Nephron (organoid): Measurements from ENCODE around the gene OR8J3.

ENCODE experiments used
- H3K27ac Mint-ChIP-seq, 3 experiments: 2 replicates each; pipeline ENCODE4 v1.8.0; 2020; ENCODE audit warnings: mixed read lengths in 3 of 3, mild to moderate bottlenecking in 2 of 3, moderate library complexity in 1 of 3
- H3K27me3 Mint-ChIP-seq: 2 replicates; pipeline ENCODE4 v1.8.0; 2021; ENCODE audit warnings: low read depth, mild to moderate bottlenecking, moderate library complexity, mixed read lengths
- H3K36me3 Mint-ChIP-seq: 2 replicates; pipeline ENCODE4 v1.8.0; 2020; ENCODE audit warnings: low read depth, mixed read lengths
- H3K4me1 Mint-ChIP-seq: 2 replicates; pipeline ENCODE4 v1.8.0; 2020; ENCODE audit warnings: mixed read lengths
- H3K4me3 Mint-ChIP-seq, 3 experiments: 2 replicates each; pipeline ENCODE4 v1.8.0; 2020; ENCODE audit warnings: mild to moderate bottlenecking in 3 of 3, mixed read lengths in 3 of 3, moderate library complexity in 2 of 3
- H3K9me3 Mint-ChIP-seq: 2 replicates; pipeline ENCODE4 v1.8.0; 2020; ENCODE audit warnings: mixed read lengths
- TF ChIP-seq, protein P1 (sequence below), 3 experiments: fragments of 200-600 bp; sonication (generic); IDR thresholded peaks; one replicate each; pipeline ENCODE4 v1.5.0; 2021; ENCODE audit warnings: antibody characterized with exemption in 3 of 3; ENCODE audit not compliant: unreplicated experiment in 3 of 3

Gene OR8J3, protein sequence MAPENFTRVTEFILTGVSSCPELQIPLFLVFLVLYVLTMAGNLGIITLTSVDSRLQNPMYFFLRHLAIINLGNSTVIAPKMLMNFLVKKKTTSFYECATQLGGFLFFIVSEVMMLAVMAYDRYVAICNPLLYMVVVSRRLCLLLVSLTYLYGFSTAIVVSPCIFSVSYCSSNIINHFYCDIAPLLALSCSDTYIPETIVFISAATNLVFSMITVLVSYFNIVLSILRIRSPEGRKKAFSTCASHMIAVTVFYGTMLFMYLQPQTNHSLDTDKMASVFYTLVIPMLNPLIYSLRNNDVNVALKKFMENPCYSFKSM

DNA sequence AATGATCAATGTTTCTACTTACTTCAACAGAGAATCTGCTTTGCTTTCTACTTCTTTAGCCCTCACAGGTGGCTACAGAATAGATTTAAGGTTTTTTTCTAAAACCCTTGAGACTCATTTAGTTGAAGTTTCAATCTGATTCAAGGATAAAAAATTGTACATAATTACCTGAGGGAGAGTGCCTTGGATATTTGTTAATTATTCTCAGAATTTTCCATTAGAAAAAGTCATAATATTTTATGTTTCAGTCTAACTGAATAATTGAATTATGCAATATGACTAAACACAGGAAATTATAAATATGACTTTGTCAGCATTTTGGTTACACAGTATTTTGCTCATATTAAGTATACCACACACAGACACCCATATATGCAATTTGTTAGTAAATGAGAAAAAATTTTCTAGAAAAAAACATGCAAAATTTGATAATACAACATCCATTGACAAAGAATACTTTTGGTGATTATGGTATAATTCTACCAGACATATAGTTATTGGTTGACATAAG lies at the start of gene OR8J3:
TSS of gene OR8J3 (minus strand) at position 51 of the 511 bp plus-strand sequence. CDS start 2,483 bp downstream, outside the sequence.
- TF ChIP-seq, protein P1, sequence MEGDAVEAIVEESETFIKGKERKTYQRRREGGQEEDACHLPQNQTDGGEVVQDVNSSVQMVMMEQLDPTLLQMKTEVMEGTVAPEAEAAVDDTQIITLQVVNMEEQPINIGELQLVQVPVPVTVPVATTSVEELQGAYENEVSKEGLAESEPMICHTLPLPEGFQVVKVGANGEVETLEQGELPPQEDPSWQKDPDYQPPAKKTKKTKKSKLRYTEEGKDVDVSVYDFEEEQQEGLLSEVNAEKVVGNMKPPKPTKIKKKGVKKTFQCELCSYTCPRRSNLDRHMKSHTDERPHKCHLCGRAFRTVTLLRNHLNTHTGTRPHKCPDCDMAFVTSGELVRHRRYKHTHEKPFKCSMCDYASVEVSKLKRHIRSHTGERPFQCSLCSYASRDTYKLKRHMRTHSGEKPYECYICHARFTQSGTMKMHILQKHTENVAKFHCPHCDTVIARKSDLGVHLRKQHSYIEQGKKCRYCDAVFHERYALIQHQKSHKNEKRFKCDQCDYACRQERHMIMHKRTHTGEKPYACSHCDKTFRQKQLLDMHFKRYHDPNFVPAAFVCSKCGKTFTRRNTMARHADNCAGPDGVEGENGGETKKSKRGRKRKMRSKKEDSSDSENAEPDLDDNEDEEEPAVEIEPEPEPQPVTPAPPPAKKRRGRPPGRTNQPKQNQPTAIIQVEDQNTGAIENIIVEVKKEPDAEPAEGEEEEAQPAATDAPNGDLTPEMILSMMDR (IDR thresholded peaks at IDR 0.05; ENCODE audit: unreplicated experiment in 3 of 3), result no peak
- H3K36me3 Mint-ChIP-seq, result no peaks in the 10 kb centered on the region
- peaks cover 4% of the 10 kb centered on the region for H3K9me3 Mint-ChIP-seq
- H3K4me3 Mint-ChIP-seq, result no peak within 1 kb of the TSS
- no peaks in the 10 kb centered on the region for H3K27me3 Mint-ChIP-seq
- no peaks in the 10 kb centered on the region for H3K4me1 Mint-ChIP-seq
- H3K27ac Mint-ChIP-seq, result no peak within 1 kb of the TSS

DNA sequence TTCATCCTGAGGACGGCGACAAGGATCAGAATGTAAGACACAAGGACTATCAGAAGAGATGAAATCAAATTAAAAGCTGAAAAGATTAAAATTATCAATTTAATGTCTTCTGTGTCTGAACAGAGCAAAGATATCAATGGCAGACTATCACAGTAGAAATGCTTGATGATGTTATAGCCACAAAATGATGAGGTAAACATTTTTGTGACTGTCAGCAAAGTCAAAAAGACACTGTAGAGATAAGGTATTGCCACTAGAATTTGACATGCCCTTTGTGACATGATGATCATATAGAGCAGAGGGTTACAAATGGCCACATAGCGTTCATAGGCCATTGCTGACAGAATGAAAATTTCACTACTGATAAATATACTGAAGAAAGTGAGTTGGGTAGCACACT lies 48.6 kb upstream of the OR8J3 start:
- Mint-ChIP-seq H3K9me3 (peaks cover 5% of the 10 kb centered on the region), H3K4me3 (no peak overlapping the region), H3K27me3 (no peaks in the 10 kb centered on the region), H3K27ac (no peak overlapping the region), H3K4me1 (no peaks in the 10 kb centered on the region), H3K36me3 (no peaks in the 10 kb centered on the region)
- TF ChIP-seq, protein P1 (IDR thresholded peaks at IDR 0.05; ENCODE audit: unreplicated experiment in 3 of 3), result no peak

DNA sequence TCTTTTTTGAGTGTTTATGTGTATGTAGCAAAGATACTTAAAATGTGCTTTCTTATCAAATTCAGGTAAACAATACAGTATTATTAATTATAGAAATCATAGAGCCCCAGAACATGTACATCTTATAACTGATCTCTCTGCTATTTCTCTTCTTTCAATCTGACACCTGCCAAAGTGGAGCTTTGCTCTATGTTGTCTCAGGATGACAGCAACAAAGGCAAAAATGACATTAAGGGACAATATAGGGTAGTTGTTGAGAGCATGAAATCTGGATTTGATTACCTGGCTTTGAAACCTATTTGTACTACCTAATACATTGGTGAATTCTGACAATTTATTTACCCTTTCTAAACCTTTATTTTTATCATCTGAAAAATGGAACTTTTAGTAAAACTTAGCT lies 43.5 kb upstream of the OR8J3 start:
- Mint-ChIP-seq H3K36me3 (no peaks in the 10 kb centered on the region), H3K27me3 (no peaks in the 10 kb centered on the region), H3K4me1 (no peaks in the 10 kb centered on the region), H3K4me3 (no peak overlapping the region), H3K27ac (no peak overlapping the region), H3K9me3 (peaks cover 3% of the 10 kb centered on the region)
- TF ChIP-seq, protein P1 (IDR thresholded peaks at IDR 0.05; ENCODE audit: unreplicated experiment in 3 of 3), result no peak

DNA sequence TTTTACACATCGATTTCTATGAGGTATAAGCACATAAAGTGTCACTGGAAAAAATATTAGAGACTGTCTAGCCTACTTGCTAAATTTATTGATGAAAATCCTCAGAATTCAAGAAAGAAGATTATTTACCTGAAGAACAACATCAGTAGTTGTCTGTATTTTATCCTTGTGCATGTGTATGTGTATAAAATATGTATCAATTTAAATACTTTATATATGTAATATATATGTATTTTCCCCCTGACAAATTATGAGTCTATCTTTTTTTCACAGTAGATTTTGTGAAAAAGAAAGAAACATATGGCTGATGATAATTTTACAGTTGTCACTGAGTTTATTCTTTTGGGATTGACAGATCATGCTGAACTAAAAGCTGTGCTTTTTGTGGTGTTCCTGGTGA lies 36.3 kb upstream of the OR8J3 start, which contains the start of gene OR5J2:
TSS of gene OR5J2 (plus strand) at position 301 of the 400 bp plus-strand sequence. CDS start at position 301, 0 bp downstream.
- TF ChIP-seq, protein P1 (IDR thresholded peaks at IDR 0.05; ENCODE audit: unreplicated experiment in 3 of 3), result no peak
- peaks cover 3% of the 10 kb centered on the region for H3K9me3 Mint-ChIP-seq
- no peaks in the 10 kb centered on the region for H3K4me1 Mint-ChIP-seq
- no peaks in the 10 kb centered on the region for H3K27me3 Mint-ChIP-seq
- no peak within 1 kb of the TSS for H3K4me3 Mint-ChIP-seq
- H3K27ac Mint-ChIP-seq, result no peak within 1 kb of the TSS
- no peaks in the 10 kb centered on the region for H3K36me3 Mint-ChIP-seq

DNA sequence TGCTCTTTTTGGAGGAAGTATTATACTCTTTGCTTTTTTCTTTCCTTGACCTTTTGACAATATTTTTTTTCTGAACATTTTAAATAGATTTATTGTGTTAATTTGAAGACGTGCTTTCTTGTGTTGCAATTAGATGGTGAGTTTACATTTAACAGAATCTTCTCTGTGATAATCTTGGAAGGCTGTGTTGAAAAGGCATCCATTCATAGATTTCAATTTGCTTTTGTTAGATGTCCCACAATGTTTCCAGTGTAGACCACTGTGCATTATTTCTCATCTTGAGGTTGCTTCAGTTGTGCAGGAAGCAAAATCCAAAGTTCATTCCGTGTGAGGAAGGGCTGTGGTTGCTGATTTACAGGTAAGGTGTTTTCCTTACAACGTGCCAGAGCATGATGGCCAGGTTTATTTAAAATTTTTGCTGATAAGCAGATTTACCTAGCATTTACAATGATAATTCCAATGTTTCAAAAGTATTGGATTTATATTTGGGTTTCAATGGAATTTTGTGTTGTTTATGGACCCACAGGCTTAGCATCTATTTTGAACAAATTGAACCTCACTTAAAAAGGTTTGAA lies 32.3 kb upstream of the OR8J3 start:
- H3K4me1 Mint-ChIP-seq, result no peaks in the 10 kb centered on the region
- H3K27ac Mint-ChIP-seq, result peak overlapping the region in 2 of 3 experiments; percentile 72 to 76
- TF ChIP-seq, protein P1 (IDR thresholded peaks at IDR 0.05; ENCODE audit: unreplicated experiment in 3 of 3), result no peak
- H3K9me3 Mint-ChIP-seq, result no peaks in the 10 kb centered on the region
- H3K27me3 Mint-ChIP-seq, result no peaks in the 10 kb centered on the region
- no peaks in the 10 kb centered on the region for H3K36me3 Mint-ChIP-seq
- H3K4me3 Mint-ChIP-seq, result no peak overlapping the region
